Liver (tissue), 9 donors: ENCODE data around the gene LHFPL6. TPM values are rescaled to one million over a fixed set of nuclear protein-coding genes. Genes with fewer than 3 reads are reported as not detected.

Experiments
- DNase-seq: peaks from one replicate; pipeline ENCODE4 v3.0.0-alpha.2; 2017; ENCODE audit warnings: low spot score
- H3K27ac ChIP-seq, 2 donors: one replicate each; pipeline ENCODE4 v1.7.0; 2013; ENCODE audit warnings: inconsistent platforms in 2 of 2, low read length in 2 of 2, control low read depth in 1 of 2, low read depth in 1 of 2, mild to moderate bottlenecking in 1 of 2
- H3K27me3 ChIP-seq, 4 donors: one replicate each; pipeline versions ENCODE4 v1.6.1 to v1.7.0; 2013; ENCODE audit warnings: low read length in 3 of 4, inconsistent platforms in 1 of 4, mild to moderate bottlenecking in 1 of 4, moderate library complexity in 1 of 4; ENCODE audit not compliant: control insufficient read depth in 4 of 4, insufficient read depth in 4 of 4
- H3K36me3 ChIP-seq, 4 donors: one replicate each; pipeline versions ENCODE4 v1.6.1 to v1.7.0; 2013; ENCODE audit warnings: low read length in 3 of 4, mild to moderate bottlenecking in 3 of 4, low read depth in 1 of 4, moderate library complexity in 1 of 4; ENCODE audit not compliant: control insufficient read depth in 4 of 4, insufficient read depth in 3 of 4
- H3K4me1 ChIP-seq, 4 donors: one replicate each; pipeline versions ENCODE4 v1.6.1 to v1.7.0; 2013; ENCODE audit warnings: low read length in 3 of 4, mild to moderate bottlenecking in 3 of 4, moderate library complexity in 1 of 4; ENCODE audit not compliant: control insufficient read depth in 4 of 4, insufficient read depth in 4 of 4
- H3K4me3 ChIP-seq, 3 donors: one replicate each; pipeline versions ENCODE4 v1.6.1 to v1.7.0; 2013; ENCODE audit warnings: low read length in 3 of 3, control low read depth in 1 of 3, low read depth in 1 of 3, mild to moderate bottlenecking in 1 of 3
- H3K9ac ChIP-seq, 2 donors: one replicate each; pipeline ENCODE4 v1.7.0; 2013; ENCODE audit warnings: low read length in 2 of 2, mild to moderate bottlenecking in 2 of 2, moderate library complexity in 2 of 2, control low read depth in 1 of 2, low read depth in 1 of 2
- H3K9me3 ChIP-seq, 4 donors: one replicate each; pipeline versions ENCODE4 v1.6.1 to v1.7.0; 2013; ENCODE audit warnings: low read length in 3 of 4; ENCODE audit not compliant: control insufficient read depth in 4 of 4
- ATF3 ChIP-seq: IDR thresholded peaks from 2 replicates; pipeline ENCODE4 v1.6.1; 2016; ENCODE audit warnings: antibody characterized with exemption
- EGR1 ChIP-seq, 2 donors: IDR thresholded peaks; 2 replicates each; pipeline ENCODE4 v1.6.1; 2016 to 2018; ENCODE audit warnings: antibody characterized with exemption in 2 of 2, low read depth in 2 of 2
- FOXA1 ChIP-seq: IDR thresholded peaks from 2 replicates; pipeline ENCODE4 v1.6.1; 2016; ENCODE audit warnings: antibody characterized with exemption
- FOXA2 ChIP-seq: IDR thresholded peaks from 2 replicates; pipeline ENCODE4 v1.6.1; 2016; ENCODE audit warnings: antibody characterized with exemption
- GABPA ChIP-seq, 2 donors: IDR thresholded peaks in 1 of 2; conservative IDR thresholded peaks in 1 of 2; 2 replicates each; pipeline ENCODE4 v1.6.1; 2016; ENCODE audit warnings: antibody characterized with exemption in 2 of 2, mild to moderate bottlenecking in 1 of 2, moderate library complexity in 1 of 2
- HNF4A ChIP-seq, 2 donors: conservative IDR thresholded peaks; 2 replicates each; pipeline ENCODE4 v1.6.1; 2016; ENCODE audit warnings: antibody characterized with exemption in 2 of 2, mild to moderate bottlenecking in 2 of 2
- HNF4G ChIP-seq: IDR thresholded peaks from 2 replicates; pipeline ENCODE4 v1.6.1; 2016; ENCODE audit warnings: antibody characterized with exemption
- JUND ChIP-seq, 2 donors: IDR thresholded peaks; 2 replicates each; pipeline ENCODE4 v1.6.1; 2016; ENCODE audit warnings: antibody characterized with exemption in 2 of 2
- NR2F2 ChIP-seq: IDR thresholded peaks from 2 replicates; pipeline ENCODE4 v1.6.1; 2016; ENCODE audit warnings: antibody characterized with exemption
- RAD21 ChIP-seq, 2 donors: IDR thresholded peaks; 2 replicates each; pipeline ENCODE4 v1.6.1; 2016; ENCODE audit warnings: antibody characterized with exemption in 2 of 2, mild to moderate bottlenecking in 2 of 2
- REST ChIP-seq: IDR thresholded peaks from 2 replicates; pipeline ENCODE4 v1.6.1; 2016; ENCODE audit warnings: antibody characterized with exemption, mild to moderate bottlenecking
- RXRA ChIP-seq, 2 donors: IDR thresholded peaks; 2 replicates each; pipeline ENCODE4 v1.6.1; 2017 to 2018; ENCODE audit warnings: antibody characterized with exemption in 2 of 2, mild to moderate bottlenecking in 1 of 2
- SP1 ChIP-seq: IDR thresholded peaks from 2 replicates; pipeline ENCODE4 v1.6.1; 2018; ENCODE audit warnings: antibody characterized with exemption, mild to moderate bottlenecking
- TAF1 ChIP-seq: conservative IDR thresholded peaks from 2 replicates; pipeline ENCODE4 v1.6.1; 2016; ENCODE audit warnings: antibody characterized with exemption, mild to moderate bottlenecking
- YY1 ChIP-seq: IDR thresholded peaks from 2 replicates; pipeline ENCODE4 v1.6.1; 2016; ENCODE audit warnings: antibody characterized with exemption, mild to moderate bottlenecking
- WGBS: extraction: QIAGEN DNeasy Blood & Tissue Kit; methylation state at CpG from one replicate; pipeline ENCODE4 v1.1.7; 2013; 5-methylcytosine and 5-hydroxymethylcytosine counted together
- polyA plus RNA-seq, 2 donors: library from polyadenylated mRNA; stranded (reverse) in 1 of 2; unstranded in 1 of 2; fragments of 200-250 nt in 1 of 2; fragments of >200 nt in 1 of 2; fragmentation: Nextera tagmentation in 1 of 2; extraction: Ambion mirVana in 1 of 2; gene quantifications; one replicate each; pipeline versions ENCODE4 v1.2.1 to v1.2.3, GENCODE V29; 2013 to 2015
- total RNA-seq, 2 donors: library from RNA; depleted of rRNA; stranded (reverse); fragments of >200 nt; gene quantifications; one replicate each; pipeline ENCODE4 v1.2.3, GENCODE V29; 2014
- TF ChIP-seq, protein P1 (sequence below): IDR thresholded peaks from 2 replicates; pipeline ENCODE4 v1.6.1; 2016; ENCODE audit warnings: antibody characterized with exemption
- TF ChIP-seq, protein P2 (sequence below): IDR thresholded peaks from 2 replicates; pipeline ENCODE4 v1.6.1; 2016; ENCODE audit warnings: antibody characterized with exemption
- TF ChIP-seq, protein P3 (sequence below): fragments of 150-350 bp; IDR thresholded peaks from 2 replicates; pipeline ENCODE4 v1.5.1; 2017; ENCODE audit warnings: improper control_type of control experiment, low read depth, low read length; ENCODE audit not compliant: missing input control
- donor health status: healthy.
- donor health status: healthy.
- donor health status: healthy.
- donor health status: healthy.
- donor health status: healthy.

Gene LHFPL6
- total and polyA plus RNA-seq, 4 donors = 2.6 to 8.3 (median 5.5) TPM

DNA sequence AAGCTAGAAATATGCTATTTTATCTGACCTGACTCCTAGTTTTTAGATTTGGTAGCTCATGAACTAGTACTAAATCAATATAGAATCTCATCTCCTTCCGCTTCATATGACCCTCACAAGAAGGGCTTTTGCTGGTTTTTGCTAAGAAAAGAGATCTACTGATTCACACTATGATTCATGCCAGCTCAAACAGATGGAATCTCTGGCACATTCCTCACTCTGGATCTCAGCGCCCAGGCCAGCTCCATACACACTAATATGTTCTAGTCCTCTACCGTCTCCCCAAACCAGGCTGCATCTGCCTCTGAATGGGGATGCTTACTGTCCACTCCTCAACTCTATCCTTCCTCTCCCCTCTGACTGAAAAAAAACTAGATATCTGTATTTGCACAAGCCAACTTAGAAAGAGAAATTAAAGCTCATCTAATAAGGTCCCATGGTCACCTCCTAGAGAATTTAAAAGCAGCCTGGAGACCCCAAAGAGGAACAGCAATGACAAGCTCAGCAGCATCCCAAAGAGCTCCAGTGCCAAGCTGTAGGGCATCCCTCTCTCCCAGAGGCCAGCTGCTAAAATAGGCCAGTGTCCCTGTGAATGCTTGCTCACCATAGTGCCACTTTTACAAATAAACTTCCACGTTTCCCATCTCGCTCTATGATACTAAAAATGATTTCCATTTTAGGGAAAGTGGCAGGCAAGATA lies 74.9 kb downstream of the LHFPL6 start:
- Histone ChIP-seq H3K36me3 (no peaks in the 10 kb centered on the region), H3K27me3 (no peaks in the 10 kb centered on the region), H3K4me3 (no peak overlapping the region), H3K27ac (no peak overlapping the region), H3K9ac (no peak overlapping the region), H3K9me3 (no peaks in the 10 kb centered on the region), H3K4me1 (peaks cover 0 to 6% (median under 1%) of the 10 kb centered on the region in 4 donors)
- TF ChIP-seq FOXA1 = no peak
- TF ChIP-seq RXRA (IDR thresholded peaks at IDR 0.05) = no peak
- TF ChIP-seq ATF3 = no peak
- TF ChIP-seq FOXA2 = no peak
- TF ChIP-seq REST = no peak
- no peak for TF ChIP-seq GABPA (IDR thresholded peaks at IDR 0.05 in 1 of 2, conservative IDR thresholded peaks at IDR 0.05 in 1 of 2)
- TF ChIP-seq TAF1 = no peak
- no peak for TF ChIP-seq NR2F2
- no peak for TF ChIP-seq RAD21 (IDR thresholded peaks at IDR 0.05)
- TF ChIP-seq, protein P1, sequence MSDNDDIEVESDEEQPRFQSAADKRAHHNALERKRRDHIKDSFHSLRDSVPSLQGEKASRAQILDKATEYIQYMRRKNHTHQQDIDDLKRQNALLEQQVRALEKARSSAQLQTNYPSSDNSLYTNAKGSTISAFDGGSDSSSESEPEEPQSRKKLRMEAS = no peak
- TF ChIP-seq, protein P2, sequence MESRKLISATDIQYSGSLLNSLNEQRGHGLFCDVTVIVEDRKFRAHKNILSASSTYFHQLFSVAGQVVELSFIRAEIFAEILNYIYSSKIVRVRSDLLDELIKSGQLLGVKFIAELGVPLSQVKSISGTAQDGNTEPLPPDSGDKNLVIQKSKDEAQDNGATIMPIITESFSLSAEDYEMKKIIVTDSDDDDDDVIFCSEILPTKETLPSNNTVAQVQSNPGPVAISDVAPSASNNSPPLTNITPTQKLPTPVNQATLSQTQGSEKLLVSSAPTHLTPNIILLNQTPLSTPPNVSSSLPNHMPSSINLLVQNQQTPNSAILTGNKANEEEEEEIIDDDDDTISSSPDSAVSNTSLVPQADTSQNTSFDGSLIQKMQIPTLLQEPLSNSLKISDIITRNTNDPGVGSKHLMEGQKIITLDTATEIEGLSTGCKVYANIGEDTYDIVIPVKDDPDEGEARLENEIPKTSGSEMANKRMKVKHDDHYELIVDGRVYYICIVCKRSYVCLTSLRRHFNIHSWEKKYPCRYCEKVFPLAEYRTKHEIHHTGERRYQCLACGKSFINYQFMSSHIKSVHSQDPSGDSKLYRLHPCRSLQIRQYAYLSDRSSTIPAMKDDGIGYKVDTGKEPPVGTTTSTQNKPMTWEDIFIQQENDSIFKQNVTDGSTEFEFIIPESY = no peak
- no peak for TF ChIP-seq SP1
- TF ChIP-seq JUND (IDR thresholded peaks at IDR 0.05) = no peak
- no peak for TF ChIP-seq YY1
- TF ChIP-seq HNF4G = no peak
- TF ChIP-seq EGR1 (IDR thresholded peaks at IDR 0.05; ENCODE audit: low read depth in 2 of 2) = no peak
- TF ChIP-seq, protein P3, sequence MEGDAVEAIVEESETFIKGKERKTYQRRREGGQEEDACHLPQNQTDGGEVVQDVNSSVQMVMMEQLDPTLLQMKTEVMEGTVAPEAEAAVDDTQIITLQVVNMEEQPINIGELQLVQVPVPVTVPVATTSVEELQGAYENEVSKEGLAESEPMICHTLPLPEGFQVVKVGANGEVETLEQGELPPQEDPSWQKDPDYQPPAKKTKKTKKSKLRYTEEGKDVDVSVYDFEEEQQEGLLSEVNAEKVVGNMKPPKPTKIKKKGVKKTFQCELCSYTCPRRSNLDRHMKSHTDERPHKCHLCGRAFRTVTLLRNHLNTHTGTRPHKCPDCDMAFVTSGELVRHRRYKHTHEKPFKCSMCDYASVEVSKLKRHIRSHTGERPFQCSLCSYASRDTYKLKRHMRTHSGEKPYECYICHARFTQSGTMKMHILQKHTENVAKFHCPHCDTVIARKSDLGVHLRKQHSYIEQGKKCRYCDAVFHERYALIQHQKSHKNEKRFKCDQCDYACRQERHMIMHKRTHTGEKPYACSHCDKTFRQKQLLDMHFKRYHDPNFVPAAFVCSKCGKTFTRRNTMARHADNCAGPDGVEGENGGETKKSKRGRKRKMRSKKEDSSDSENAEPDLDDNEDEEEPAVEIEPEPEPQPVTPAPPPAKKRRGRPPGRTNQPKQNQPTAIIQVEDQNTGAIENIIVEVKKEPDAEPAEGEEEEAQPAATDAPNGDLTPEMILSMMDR = no peak
- TF ChIP-seq HNF4A (conservative IDR thresholded peaks at IDR 0.05) = no peak
- 81% methylated on average over 5 of the region's 5 CpGs for WGBS
- DNase-seq = no peak
